GM19099 (cell line): ENCODE results near the gene ARRDC3.

Experiments
- POLR2A ChIP-seq: IDR thresholded peaks from 3 replicates; pipeline ENCODE4 v1.6.1; 2011; ENCODE audit warnings: low read depth; ENCODE audit not compliant: insufficient read length; ENCODE audit errors: extremely low read depth

Gene ARRDC3

DNA sequence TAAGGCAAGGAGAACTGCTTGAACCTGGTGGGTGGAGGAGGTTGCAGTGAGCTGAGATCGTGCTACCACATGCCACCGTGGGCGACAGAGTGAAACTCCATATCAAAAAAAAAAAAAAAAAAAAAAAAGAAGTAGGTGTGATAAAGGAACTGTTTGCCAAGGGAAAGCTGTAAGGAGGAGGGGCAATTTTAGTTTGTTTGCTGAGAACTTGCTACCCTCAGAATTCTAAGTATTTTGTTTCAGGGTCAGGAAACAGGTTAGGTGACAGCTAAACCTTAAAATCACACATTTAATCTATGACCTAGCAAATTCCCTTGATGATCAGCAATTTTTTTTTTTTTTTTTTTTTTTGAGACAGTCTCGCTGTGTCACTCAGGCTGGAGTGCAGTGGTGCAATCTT lies 7.2 kb upstream of the ARRDC3 start:
- no peak for TF ChIP-seq POLR2A

DNA sequence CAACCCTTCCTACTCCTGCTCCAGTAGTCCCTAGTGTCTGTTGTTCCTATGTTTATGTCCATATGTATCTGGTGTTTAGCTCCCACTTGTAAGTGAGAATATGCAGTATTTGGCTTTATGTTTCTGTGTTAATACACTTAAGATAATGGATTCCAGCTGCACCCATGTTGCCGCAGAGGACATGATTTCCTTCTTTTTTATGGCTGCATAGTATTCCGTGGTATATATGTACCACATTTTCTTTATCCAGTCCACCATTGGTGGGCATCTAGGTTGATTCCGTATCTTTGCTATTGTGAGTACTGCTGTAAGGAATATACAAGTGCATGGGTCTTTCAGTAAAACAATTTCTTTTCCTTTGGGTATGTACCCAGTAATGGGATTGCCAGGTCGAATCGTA lies 5.2 kb upstream of the ARRDC3 start:
- no peak for TF ChIP-seq POLR2A

DNA sequence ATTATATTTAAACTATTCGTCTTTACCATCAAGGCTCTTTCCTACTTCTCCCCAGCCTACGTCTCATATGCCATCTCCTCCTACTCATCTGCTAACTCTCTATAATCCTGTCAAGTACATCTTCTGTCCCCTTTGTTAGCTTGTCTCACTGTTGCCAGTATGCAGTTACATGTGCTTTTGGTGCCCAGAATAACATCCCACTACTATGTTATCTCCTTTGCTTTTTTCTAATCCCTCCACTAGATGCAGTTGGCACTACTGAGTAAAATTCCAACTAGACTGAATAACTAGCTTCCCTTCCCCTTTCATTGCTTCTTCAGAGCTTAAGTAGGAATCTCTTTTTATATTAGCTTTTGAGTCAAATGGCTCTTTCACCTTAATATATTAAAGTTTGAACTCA lies 3.0 kb upstream of the ARRDC3 start:
- TF ChIP-seq POLR2A: no peak

DNA sequence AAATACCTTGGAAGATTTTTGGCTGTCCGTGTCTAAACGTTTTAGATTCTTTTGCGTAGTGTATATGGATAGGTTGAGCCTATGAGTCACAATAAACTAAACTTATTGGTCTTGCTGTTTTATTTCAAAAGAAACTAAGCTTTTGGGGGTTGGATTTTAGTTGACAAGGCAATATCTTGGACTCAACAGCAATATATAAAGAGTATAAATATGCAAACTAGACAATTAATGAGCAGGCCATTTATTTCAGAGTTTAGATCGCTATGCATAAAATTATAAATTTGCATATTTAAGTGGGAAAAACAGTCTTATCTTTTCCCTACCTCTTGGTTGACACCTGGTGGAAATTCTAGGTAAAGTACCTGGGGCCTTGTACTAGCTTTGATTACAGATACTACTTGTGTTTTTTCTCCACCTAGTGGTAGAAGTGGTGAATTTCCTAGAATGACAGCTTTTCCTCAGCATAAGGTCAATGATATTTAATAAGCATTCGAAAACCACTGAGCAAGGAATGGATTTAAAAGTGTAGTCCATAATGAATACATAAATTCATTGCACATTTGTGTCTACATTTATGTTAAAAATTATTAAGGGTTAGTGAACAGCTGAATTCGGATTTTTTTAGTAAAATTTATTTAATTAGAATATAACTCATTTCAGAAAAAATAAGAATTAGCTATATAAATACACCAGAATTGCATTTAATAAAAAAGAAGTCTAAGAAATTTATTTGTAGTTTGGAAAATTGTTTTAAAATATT lies 1.7 kb upstream of the ARRDC3 start:
- no peak for TF ChIP-seq POLR2A

- TF ChIP-seq POLR2A: no peak
These were observed 811 bp upstream of the ARRDC3 start for GRCh38 chr5:91383956-91384300.

DNA sequence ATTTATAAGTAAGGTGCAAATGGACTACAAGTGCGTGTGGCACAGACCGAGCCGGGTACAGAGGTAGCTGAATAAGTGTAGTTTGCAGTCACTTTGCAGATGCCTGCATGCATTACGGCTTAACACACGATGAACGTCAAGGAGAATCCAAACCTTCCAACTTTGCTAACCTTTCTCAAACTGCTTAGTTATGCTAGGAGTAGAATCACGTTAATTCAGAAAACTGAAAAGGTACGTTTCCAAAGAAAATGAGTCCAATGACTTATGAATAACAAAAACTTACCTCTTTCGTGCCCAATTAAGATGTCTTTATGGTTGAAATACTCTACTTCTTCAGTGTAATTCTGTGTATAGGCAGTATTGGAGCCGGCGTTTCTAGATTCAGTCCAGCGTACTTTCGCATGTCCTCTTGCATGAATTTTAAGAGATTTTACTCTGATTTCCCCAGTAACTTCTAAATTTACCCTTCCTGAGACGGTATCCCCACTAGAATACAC lies 539 bp downstream of the ARRDC3 start:
- no peak for TF ChIP-seq POLR2A

DNA sequence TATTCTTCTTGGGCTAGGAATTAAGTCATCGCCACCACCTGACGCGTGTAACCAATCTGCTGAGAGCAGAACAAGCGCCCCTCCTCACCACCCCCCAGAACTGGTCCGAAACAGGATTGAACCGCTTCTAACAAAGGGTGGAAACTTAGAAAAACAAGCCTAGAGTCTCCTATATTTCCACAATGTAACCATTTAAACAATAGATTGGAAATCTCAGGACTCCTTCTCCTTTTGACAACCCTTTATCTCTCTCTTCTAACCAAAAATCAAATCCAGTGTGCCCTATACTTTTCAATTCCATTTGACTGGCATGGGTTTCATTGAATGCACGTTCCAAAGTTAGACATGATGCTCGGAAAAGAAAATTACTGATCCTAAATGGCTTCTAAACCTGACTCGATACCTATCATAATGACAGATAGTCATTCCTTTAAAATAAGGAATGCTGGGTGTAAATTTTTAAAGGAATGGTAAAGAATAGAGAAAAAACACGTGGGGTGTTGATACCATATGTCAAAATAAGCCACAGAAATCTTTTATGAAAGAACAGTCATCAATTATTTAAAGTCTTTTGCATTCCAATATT lies 1.2 kb downstream of the ARRDC3 start:
- peak; percentile 49 for TF ChIP-seq POLR2A

- no peak for TF ChIP-seq POLR2A
These were observed 1.8 kb downstream of the ARRDC3 start for GRCh38 chr5:91381239-91381773.

DNA sequence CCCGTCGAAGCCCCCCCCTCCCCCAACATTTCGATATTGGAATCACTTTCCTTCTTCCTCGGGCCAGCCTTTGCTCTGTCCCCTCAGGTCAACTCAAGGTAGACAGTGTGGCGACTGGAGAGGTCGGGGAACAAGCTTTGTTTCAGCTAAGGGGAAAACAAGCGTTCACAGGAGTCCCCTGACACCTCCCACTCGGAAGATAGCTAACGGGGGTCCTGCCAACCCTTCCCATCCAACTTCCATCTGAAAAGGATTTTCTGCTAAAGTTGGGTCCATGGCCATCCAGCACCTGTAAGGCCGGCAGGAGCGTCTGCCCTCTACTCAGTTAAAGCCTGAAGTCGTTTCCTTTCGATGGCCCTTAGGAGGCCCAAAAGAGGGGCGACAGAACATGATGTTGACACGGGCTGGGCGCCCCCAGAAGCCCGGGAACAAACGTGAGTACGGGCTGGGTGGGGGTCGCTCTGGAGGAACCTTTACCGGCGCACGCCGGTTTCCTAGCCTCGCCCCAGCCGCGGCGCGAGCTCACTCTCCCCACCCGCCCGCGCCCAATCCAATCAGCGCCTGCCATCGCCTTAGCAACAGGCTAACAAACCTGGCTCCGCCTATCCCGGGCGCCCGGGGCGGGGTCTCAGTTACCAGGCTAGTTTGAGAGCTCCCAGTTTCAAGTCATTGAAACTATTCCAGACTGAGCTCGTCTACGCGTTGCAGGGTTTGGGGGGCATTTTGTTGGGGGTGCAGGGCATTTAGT lies 2.5 kb downstream of the ARRDC3 start:
- peak; percentile 86 for TF ChIP-seq POLR2A

GRCh38 chr5:91379914-91380490 lies 3.1 kb downstream of the ARRDC3 start:
- TF ChIP-seq POLR2A: peak; percentile 70

DNA sequence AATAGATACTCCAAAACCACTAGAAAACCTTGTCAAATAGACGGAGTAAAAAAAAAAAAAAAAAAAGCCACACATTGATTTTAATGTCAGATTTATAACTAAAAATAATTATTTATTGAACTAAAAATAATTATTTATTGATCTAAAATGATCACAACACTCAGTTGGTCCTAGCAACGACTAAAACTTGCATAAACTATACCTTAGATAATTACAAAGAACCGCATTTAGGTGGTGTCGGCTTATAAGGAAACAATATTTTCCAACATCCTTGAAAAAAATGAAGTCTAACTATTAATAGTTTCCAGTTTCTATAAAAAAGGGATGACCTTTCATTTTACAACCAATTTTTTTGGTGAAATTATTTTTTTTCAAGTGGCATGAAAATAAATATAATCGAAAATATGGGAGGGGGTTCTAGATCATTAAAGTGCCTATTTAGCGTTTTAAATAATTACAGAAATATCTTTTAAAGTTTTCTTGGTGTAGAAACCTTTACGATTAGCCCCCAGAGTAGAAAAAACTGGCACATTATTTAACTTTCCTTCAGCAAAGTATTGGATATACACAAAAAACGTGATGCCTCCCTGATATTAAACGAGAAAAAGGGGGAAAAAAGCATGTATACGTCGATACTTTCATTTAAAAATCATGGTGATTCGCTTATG lies 3.7 kb downstream of the ARRDC3 start:
- TF ChIP-seq POLR2A: no peak

GRCh38 chr5:91378752-91379211 lies 4.3 kb downstream of the ARRDC3 start:
- no peak for TF ChIP-seq POLR2A

GRCh38 chr5:91374893-91375520 lies 8.1 kb downstream of the ARRDC3 start:
- TF ChIP-seq POLR2A: no peak

DNA sequence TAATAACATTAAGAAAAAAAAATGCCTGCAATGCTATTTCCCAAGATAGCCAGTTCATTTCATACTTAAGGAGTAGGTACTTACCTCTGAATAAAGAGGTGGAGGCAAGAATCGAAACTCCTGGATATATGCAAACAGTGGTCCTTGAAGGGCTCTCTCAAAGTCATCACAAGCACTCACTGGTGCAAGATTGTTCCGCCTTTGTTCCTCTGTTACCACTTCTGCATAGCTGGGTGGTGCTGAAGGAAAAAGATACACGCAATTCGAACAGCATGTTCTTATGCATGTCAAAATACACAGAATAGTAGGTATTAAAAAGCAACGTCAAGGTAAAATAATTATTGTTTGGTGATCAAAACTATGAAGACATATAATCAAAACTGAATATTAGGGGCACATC lies 9.5 kb downstream of the ARRDC3 start:
- TF ChIP-seq POLR2A: no peak
